Measurements from ENCODE around the gene IFFO2.

- TF ChIP-seq CTCF (conservative IDR thresholded peaks at IDR 0.05; ENCODE audit: low read length): no peak
- no peak for TF ChIP-seq EZH2phosphoT487 (IDR thresholded peaks at IDR 0.05; ENCODE audit: borderline replicate concordance)
Observed at GRCh38 chr1:18866846-18867245, 89.6 kb downstream of the IFFO2 start.

Measured in Loucy (cell line).